IPS-18c (cell line): ENCODE measurements around the gene FARSA.
"Not testable (repeated sequence)": the region's sequence is repeated elsewhere in the genome, so short reads cannot be mapped to it uniquely, and the experiment has no call there.

ENCODE experiments used
- H3K4me3 ChIP-seq: 2 replicates; pipeline ENCODE4 v1.7.0; 2013; ENCODE audit warnings: low read depth, mild to moderate bottlenecking, low read length, moderate library complexity; ENCODE audit not compliant: insufficient read depth
- H3K9me3 ChIP-seq: one replicate; pipeline ENCODE4 v1.6.1; 2013; ENCODE audit warnings: mild to moderate bottlenecking, low read length, moderate library complexity; ENCODE audit not compliant: control insufficient read depth, insufficient read depth

The FARSA gene

DNA sequence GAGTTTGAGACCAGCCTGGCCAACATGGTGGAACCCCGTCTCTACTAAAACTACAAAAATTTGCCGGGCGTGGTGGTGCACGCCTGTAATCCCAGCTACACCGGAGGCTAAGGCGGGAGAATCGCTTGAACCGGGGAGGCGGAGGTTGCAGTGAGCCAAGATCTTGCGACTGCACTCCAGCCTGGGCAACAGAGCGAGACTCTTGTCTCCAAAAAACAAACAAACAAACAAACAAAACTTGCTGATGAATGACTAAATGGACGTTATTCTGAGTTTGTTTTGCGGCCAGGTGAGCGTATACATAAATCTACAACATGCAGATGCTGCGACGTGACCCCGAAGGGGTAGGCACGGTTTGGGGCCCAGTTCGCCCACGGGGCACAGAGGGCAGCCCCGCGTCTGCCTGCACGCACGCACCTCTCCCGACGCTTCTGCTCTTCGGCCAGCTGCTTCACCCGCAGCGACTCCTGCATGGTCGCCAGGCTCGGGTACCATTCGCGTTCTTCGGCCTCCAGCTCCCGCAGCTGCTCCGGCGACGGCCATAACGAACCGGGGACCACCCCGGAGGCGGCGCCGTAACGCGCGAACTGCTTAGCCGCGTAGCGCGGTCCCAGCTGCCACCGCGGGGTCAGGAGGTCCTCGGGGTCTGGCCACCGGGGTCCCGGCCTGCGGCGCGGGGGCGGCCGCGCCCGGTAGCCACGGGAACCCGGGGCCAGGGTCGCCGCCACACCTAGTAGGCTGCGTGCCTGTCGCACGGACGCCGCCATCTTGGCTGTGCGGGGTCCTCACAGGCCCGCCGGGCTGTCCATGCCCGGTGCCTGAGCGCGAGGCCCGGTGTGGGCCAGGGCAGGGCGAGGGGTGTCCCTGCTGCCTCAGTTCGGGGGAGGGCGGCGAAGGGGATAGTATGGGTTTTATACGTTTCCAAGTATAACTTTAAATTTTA, 23.2 kb upstream of the FARSA start, which contains the start of gene GADD45GIP1:
TSS of gene GADD45GIP1 (minus strand) at position 778 of the 943 bp plus-strand sequence. CDS start at position 767, 11 bp downstream.
- Histone ChIP-seq H3K4me3 (peak within 1 kb of the TSS; percentile 98), H3K9me3 (peaks cover 4% of the 10 kb centered on the region)

DNA sequence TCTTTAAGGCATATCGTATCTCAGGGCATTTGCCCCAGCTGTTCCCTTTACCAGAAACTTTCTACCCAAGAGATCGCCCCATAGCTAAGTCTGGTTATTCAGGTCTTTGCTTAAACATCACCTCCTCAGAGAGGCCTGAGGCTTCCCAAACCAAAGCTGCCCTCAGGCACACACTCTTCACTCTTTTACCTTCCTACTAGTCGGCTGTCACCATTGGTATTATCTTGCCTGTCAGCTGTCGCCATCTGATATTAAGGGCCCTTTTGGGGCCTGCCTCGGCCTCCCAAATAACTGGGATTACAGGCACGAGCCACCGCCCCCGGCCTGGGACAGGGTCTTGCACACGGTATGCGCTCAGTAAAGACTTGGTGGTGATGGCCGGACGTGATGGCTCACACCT, 22.5 kb upstream of the FARSA start:
- peaks cover 2% of the 10 kb centered on the region for H3K9me3 ChIP-seq
- H3K4me3 ChIP-seq = peak overlapping the region; percentile 98

DNA sequence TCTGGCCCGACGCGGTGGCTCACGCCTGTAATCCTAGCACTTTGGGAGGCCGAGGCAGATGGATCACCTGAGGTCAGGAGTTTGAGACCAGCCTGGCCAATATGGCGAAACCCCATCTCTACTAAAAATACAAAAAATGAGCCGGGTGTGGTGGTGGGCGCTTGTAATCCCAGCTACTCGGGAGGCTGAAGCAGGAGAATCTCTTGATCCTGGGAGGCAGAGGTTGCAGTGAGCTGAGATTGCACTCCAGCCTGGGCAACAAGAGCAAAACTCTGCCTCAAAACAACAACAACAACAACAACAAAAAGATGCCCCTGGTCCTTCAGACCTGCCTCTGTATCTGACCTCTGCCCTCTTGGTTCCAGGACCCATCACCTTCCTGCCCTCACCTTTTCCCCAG, 22.1 kb upstream of the FARSA start:
- H3K9me3 ChIP-seq = not testable (repeated sequence)
- H3K4me3 ChIP-seq = peak overlapping the region; percentile 98; the same call in 1 of the 2 replicates

DNA sequence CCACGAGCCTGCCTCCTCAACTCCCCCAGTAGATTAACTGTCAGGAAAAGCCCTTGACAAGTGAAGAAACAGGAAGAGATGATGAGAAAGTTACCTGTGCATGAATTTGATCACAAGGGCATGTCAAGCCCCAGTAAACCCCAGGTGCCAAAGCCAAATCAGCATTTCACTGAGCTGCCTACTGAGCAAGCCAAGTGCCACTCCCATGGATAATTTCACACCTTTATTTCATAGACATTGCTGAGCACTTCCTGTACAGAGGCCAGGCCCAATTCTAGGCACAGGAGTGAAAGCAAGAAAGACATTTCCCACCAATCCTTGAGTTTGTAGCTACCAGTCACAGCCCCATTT, 21.1 kb upstream of the FARSA start:
- Histone ChIP-seq H3K9me3 (peaks cover 2% of the 10 kb centered on the region), H3K4me3 (no peak overlapping the region)

DNA sequence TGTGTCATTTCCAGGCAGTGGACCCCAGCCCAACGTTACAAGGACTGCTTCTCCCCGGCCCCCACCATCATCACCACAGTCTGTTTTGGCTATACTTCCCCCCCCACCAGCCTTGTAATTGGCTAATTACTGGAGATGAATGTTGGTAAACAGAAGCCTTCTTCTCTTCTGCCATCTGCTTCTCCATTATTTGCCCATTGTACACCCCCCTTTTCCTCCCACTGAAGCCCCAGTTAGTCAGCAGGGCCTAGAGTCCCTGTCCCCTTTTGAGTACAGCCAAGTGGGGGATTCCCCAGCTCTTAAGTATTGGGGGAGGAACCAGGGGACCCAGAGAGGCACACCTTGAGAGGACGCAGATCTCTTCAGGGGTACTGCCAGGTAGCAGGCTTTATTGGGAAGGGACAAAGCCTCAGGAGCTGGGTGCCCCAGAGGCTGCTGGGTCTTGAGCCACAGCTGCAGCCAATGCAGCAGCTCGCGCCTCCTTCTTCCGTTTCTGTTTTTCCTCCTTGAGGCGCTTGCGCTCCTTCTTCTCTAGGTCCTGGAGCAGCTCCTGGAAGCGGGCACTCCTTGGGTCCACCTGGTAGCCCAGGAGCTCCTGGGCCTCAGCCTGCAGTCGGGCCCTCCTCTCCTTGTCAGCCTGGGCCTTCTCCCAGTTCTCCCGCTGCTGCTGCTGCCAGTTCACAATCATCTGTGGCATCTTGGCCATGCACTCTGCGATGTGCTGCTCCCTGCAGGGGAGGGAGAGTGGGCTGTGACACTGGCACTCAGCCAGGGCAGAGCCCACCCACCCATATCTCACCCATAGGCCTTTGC, 20.5 kb upstream of the FARSA start:
- H3K9me3 ChIP-seq = peaks cover 2% of the 10 kb centered on the region
- no peak overlapping the region for H3K4me3 ChIP-seq

DNA sequence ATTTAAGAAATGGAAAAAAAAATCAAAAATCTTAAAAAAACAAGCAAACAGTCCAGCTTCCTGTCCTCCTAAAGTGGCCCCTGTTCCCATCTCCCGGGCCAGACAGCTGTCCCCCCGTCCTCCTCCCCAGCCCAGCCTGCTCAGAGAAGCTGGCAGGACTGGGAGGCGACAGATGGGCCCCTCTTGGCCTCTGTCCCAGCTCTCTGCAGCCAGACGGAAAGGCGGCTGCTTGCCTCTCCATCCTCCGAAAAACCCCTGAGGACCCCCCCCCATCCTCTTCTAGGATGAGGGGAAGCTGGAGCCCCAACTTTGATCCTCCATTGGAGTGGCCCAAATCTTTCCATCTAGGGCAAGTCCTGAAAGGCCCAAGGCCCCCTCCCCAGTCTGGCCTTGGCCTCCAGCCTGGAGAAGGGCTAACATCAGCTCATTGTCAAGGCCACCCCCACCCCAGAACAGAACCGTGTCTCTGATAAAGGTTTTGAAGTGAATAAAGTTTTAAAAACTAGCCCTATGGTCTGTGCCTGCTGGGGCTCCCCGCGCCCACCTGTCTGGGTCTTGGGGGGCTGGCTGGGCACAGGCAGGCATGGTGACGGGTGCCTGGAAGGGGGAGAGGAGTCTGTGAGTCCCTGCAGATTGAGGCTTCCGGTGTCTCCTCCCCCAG, 19.8 kb upstream of the FARSA start:
- Histone ChIP-seq H3K4me3 (no peak overlapping the region), H3K9me3 (no peaks in the 10 kb centered on the region)

DNA sequence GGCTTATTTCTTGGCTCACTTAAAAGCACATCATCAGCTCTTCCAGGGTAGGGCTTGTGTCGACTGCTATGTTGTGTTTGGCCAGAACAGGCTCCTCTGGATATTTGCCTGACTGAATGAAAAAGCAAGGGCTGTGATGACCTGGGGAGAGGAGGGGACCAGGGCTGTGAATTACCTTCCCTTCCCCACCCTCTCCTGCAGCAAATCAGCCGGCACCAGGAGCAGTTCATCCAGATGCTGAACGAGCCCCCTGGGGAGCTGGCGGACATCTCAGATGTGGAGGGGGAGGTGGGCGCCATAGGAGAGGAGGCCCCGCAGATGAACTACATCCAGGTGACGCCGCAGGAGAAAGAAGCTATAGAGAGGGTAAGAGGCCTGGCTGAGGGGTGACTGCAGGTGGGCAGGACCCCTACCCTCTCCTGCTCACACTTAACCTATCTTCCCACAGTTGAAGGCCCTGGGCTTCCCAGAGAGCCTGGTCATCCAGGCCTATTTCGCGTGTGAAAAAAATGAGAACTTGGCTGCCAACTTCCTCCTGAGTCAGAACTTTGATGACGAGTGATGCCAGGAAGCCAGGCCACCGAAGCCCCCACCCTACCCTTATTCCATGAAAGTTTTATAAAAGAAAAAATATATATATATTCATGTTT, 19.1 kb upstream of the FARSA start:
- H3K4me3 ChIP-seq = no peak overlapping the region
- H3K9me3 ChIP-seq = no peaks in the 10 kb centered on the region

DNA sequence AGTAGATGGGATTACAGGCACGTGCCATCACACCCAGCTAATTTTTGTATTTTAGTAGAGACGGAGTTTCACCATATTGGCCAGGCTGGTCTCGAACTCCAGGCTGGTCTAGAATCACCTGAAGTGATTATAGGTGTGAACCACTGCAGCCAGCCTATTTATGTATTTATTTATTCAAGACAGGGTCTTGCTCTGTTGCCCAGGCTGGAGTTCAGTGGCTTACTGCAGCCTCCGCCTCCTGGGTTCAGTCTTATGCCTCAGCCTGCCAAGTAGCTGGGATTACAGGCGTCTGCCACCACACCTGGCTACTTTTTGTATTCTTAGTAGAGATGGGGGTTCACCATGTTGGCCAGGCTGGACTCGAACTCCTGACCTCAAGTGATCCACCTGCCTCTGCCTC, 18.5 kb upstream of the FARSA start:
- H3K4me3 ChIP-seq, H3K9me3 ChIP-seq: not testable (repeated sequence)

DNA sequence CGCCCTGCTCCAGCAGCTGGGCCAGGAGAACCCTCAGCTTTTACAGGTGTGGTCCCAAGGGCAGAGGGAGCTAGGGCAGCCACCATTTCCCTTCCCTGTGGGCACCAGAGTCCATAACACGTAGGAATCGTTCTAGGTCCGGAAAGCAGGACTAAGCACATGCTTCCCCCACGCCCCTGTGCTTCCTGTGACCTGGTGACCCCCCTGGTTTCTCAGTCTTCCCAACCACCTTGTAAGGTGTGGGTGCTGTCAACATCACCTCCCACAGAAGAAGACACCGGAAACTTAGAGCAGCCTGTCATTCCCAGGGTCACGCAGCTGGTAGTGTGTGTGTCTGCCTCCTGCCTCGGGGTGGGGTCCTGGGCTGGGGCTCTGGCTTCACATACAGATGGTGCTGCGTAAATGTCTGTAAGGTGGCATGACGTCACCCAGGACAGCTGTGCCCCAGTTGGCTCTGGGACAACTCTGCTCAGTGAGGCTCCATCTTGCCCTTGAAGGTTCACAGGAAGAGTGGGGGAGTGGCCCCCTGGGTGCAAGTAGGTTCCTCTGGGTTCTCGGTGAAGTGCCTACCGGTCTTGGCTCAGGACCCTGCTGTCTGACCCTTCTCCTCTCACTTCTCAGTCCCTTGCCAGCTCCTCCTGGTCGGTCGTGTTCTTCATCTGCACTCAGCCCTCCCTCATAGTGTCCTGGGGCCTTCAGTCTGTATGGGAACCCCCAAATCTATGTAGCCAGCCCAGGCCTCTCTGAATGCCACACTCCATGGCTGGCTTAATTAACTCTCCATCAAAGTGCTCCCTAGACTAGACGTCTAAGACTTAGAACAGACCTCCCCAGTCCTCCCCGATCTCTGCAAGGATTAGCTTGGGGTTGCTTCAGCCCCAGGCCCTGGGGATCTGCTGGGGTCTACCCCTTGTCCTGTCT, 16.1 kb upstream of the FARSA start:
- Histone ChIP-seq H3K4me3 (no peak overlapping the region), H3K9me3 (no peaks in the 10 kb centered on the region)

DNA sequence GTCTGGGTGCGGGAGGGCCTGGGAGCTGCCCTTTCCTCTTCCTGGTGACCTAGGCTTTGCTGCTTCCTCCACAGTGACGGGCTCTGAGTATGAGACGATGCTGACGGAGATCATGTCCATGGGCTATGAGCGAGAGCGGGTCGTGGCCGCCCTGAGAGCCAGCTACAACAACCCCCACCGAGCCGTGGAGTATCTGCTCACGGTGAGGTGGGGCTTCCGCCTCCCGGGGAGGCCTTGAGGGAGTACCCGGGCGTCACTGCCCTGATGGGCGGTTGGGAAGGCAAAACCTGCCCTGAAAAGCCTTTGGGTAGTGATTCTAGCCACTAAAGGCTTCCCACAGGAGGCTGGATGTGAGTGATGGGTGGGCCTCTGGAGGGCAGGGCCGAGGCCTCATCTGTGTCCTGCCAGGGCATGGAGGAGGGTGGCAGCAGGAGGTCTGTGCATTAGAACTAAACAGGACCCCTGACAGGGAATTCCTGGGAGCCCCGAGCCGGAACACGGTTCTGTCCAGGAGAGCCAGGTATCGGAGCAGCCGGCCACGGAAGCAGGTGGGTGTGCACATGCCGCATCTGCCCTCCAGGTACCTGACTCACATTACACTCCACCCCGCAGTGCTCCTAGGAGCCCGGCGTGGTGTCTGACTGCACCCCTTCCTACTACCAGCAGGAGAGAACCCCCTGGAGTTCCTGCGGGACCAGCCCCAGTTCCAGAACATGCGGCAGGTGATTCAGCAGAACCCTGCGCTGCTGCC, 15.3 kb upstream of the FARSA start:
- Histone ChIP-seq H3K4me3 (no peak overlapping the region), H3K9me3 (no peaks in the 10 kb centered on the region)

DNA sequence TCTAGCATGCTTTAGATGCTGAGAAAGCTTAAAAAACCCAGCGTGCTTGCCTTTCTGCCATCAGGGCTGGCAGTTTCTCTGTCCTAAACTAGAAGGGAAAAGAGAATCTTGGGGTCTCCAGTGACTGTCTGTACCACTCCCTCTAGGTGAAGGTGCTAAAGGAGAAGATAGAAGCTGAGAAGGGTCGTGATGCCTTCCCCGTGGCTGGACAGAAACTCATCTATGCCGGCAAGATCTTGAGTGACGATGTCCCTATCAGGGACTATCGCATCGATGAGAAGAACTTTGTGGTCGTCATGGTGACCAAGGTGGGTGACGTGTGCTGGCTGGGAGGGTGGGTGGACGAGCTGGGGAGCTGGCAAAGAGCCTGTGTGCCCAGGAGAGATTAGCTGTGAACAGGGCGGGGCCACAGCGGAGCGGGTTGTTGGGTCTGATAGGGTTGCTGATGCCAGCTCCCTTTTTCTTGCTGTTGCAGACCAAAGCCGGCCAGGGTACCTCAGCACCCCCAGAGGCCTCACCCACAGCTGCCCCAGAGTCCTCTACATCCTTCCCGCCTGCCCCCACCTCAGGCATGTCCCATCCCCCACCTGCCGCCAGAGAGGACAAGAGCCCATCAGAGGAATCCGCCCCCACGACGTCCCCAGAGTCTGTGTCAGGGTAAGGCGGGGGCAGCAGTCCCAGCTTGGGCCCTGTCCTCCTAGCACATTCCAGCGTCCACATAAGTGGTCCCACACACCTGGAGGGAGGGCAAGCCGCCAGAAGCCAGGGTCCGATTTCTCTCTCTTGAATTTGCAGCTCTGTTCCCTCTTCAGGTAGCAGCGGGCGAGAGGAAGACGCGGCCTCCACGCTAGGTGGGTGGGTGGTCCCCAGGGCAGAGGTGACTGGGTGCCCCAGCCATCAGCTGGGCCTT, 14.4 kb upstream of the FARSA start:
- Histone ChIP-seq H3K9me3 (no peaks in the 10 kb centered on the region), H3K4me3 (no peak overlapping the region)

DNA sequence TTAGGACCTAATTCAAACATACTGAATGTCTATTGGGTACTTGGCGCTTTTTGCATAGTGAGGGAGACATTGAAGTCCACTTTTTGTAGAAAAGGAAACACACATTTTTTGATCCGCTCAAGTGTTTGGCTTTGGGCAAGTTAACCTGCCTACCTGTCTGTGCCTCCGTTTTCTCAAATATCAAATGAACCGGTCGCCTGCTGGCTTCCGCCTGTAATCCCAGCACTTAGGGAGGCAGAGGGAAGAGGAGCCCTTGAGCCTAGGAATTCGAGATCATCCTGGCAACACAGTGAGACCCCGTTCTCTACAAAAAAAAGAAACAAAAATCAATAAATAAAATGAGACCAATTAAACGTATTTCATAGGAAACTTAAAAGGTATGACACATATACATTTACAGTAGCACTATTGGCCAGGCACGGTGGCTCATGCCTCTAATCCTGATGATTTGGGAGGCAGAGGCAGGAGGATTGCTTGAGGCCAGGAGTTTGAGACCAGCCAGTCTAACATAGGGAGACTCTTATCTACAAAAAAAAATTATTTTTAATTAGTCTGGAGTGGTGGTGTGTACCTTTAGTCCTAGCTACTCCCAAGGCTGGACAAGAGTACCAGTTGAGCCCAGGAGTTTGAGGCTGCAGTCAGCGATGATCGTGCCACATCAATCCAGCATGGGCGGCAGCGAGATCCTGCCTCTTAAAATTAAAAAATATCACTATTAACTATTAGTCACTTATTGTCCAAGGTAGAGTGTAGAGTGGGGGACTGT, 13.4 kb upstream of the FARSA start:
- no peaks in the 10 kb centered on the region for H3K9me3 ChIP-seq
- peak overlapping the region; percentile 96 for H3K4me3 ChIP-seq

DNA sequence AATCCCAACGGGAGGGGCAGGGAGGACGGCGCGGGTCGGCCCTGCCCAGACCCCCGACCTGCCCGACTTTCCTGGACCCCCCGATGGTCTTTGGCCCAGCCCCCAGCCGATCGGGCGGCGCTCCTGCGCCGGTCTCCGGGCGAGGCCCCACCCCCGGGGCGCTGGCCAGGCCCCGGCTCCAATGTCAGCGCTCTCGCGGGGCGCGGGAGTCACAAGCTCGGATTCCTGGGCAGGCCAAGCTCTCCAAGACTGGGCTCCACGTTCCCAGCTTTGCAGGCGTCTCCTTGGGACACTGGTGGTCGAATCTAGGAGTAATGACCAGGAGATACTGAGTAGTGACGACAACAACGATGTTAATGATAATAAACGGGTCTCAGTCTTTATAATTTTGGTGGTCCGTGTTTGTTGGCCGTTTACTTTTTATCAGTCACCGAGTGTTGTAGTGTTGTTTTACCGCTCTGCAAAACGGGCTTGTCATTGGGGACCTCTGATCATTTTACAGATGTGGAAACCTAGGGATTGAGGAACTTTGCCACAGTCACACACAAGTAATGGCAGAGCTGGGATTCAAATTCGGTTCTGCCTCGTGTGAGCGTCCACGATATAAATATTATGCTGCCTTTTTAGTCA, 12.7 kb upstream of the FARSA start:
- H3K9me3 ChIP-seq = no peaks in the 10 kb centered on the region
- peak overlapping the region; percentile 96 for H3K4me3 ChIP-seq
